HepG2 (cell line): ENCODE results near the gene AGTRAP. TPM values are rescaled to one million over a fixed set of nuclear protein-coding genes. Genes with fewer than 3 reads are reported as not detected.

Source experiments
- ATAC-seq: fragments of 200-7000 bp; cut with Tn5 transposase; 3 replicates; pipeline ENCODE4 v1.9.1; 2020; ENCODE audit warnings: mild to moderate bottlenecking, moderate library complexity
- BruUV-seq: library from RNA; stranded (reverse); fragments of 400-500 nt; replicated peaks from 2 replicates; lab custom pipeline; 2021; lab: Mats Ljungman, UMichigan
- CTCF ChIA-PET: fragments of 300-600 bp; formaldehyde crosslinking; extraction: SDS; loops from one replicate; lab custom pipeline; 2021; ENCODE audit warnings: low total read pairs, inconsistent platforms, low intra/inter-chr PET ratio; lab: Yijun Ruan, JAX
- POLR2A ChIA-PET: fragments of 350-600 bp; sonication (Branson Sonifier 250); formaldehyde crosslinking; loops from one replicate; lab custom pipeline; 2020; ENCODE audit warnings: antibody characterized with exemption, inconsistent platforms; lab: Yijun Ruan, JAX
- DNase-seq: peaks from one replicate; pipeline ENCODE4 v3.0.0-alpha.2; 2015; ENCODE audit warnings: low spot score
- FAIRE-seq: peaks from 3 replicates; lab custom pipeline; 2011; peaks lifted over from hg19 to GRCh38; lab: Jason Lieb, UNC
- H2AFZ ChIP-seq: one replicate; pipeline ENCODE4 v1.6.1; 2011; ENCODE audit warnings: low read length, inconsistent platforms
- H3K27ac ChIP-seq: fragments of 300-600 bp; 3 replicates; pipeline ENCODE4 v1.8.0; 2011; ENCODE audit warnings: mixed run types, mild to moderate bottlenecking, mixed read lengths, low read length, inconsistent platforms; ENCODE audit not compliant: insufficient read depth; ENCODE audit errors: extremely low read length
- H3K27me3 ChIP-seq, 2 experiments: fragments of 200-600 bp in 1 of 2; 2 replicates in 1 of 2; 3 replicates in 1 of 2; pipeline versions ENCODE4 v1.6.0 to v1.8.0; 2011; ENCODE audit warnings: low read length in 2 of 2, mild to moderate bottlenecking in 2 of 2, moderate library complexity in 2 of 2, inconsistent platforms in 1 of 2; ENCODE audit not compliant: insufficient read depth in 2 of 2, control insufficient read depth in 1 of 2
- H3K36me3 ChIP-seq, 2 experiments: fragments of 200-600 bp in 1 of 2; replicated peaks in 1 of 2; 2 replicates in 1 of 2; 3 replicates in 1 of 2; pipeline versions ENCODE4 v1.5.1 to v1.8.0; 2011; ENCODE audit warnings: low read length in 2 of 2, inconsistent platforms in 1 of 2; ENCODE audit not compliant: insufficient read depth in 2 of 2, control insufficient read depth in 1 of 2
- H3K4me1 ChIP-seq: 2 replicates; pipeline ENCODE4 v1.5.1; 2012; ENCODE audit warnings: low read length, inconsistent platforms; ENCODE audit not compliant: insufficient read depth
- H3K4me2 ChIP-seq: 2 replicates; pipeline ENCODE4 v1.6.0; 2011; ENCODE audit warnings: low read depth, low read length, inconsistent platforms
- H3K4me3 ChIP-seq, 3 experiments: fragments of 200-600 bp in 1 of 3; sonication (generic), shearing (Covaris generic) in 1 of 3; replicated peaks in 1 of 3; 2 replicates each; pipeline ENCODE4 v1.5.1; 2011 to 2016; ENCODE audit warnings: low read length in 3 of 3, inconsistent platforms in 2 of 3, low read depth in 2 of 3, mild to moderate bottlenecking in 2 of 3, control low read depth in 1 of 3, mixed read lengths in 1 of 3; ENCODE audit not compliant: insufficient read depth in 1 of 3
- H3K79me2 ChIP-seq: one replicate; pipeline ENCODE4 v1.6.1; 2011; ENCODE audit warnings: low read length, inconsistent platforms; ENCODE audit not compliant: insufficient read depth
- H3K9ac ChIP-seq: 2 replicates; pipeline ENCODE4 v1.6.0; 2011; ENCODE audit warnings: mild to moderate bottlenecking, low read depth, low read length, inconsistent platforms; ENCODE audit not compliant: insufficient read depth
- H3K9me3 ChIP-seq: 2 replicates; pipeline ENCODE4 v1.5.1; 2012; ENCODE audit warnings: mild to moderate bottlenecking, low read length
- H4K20me1 ChIP-seq: 2 replicates; pipeline ENCODE4 v1.6.0; 2011; ENCODE audit warnings: inconsistent platforms, mild to moderate bottlenecking, low read length, moderate library complexity; ENCODE audit not compliant: insufficient read depth
- ARID3A ChIP-seq: IDR thresholded peaks from 2 replicates; pipeline ENCODE4 v1.6.1; 2012; ENCODE audit warnings: low read depth, low read length, improper control_type of control experiment
- CEBPB ChIP-seq: IDR thresholded peaks from 2 replicates; pipeline ENCODE4 v1.6.1; 2011; ENCODE audit warnings: low read depth, low read length, improper control_type of control experiment, borderline replicate concordance
- FOXK2 ChIP-seq: fragments of 450-650 bp; IDR thresholded peaks from 2 replicates; pipeline ENCODE4 v1.6.1; 2016
- MAF1 ChIP-seq: sonication (generic); formaldehyde crosslinking; IDR thresholded peaks from 2 replicates; pipeline ENCODE4 v1.5.0; 2020; ENCODE audit warnings: missing genetic modification reagents, borderline replicate concordance
- MLLT10 ChIP-seq: sonication (generic); formaldehyde crosslinking; IDR thresholded peaks from 2 replicates; pipeline ENCODE4 v1.4.0; 2020; ENCODE audit warnings: missing genetic modification reagents
- RNF2 ChIP-seq: fragments of 450-650 bp; conservative IDR thresholded peaks from 2 replicates; pipeline ENCODE4 v1.6.1; 2016; ENCODE audit warnings: low read depth
- SMC3 ChIP-seq: IDR thresholded peaks from 2 replicates; pipeline ENCODE4 v1.6.1; 2011; ENCODE audit warnings: low read length, improper control_type of control experiment
- TBL1XR1 ChIP-seq: fragments of 150-350 bp; IDR thresholded peaks from 2 replicates; pipeline ENCODE4 v1.6.1; 2014; ENCODE audit warnings: borderline replicate concordance, low read length; ENCODE audit not compliant: partially characterized antibody
- ZMYM2 ChIP-seq: sonication (generic); formaldehyde crosslinking; IDR thresholded peaks from 2 replicates; pipeline ENCODE4 v1.8.0; 2022; ENCODE audit warnings: mild to moderate bottlenecking, missing genetic modification reagents
- ZMYM4 ChIP-seq: sonication (generic); formaldehyde crosslinking; IDR thresholded peaks from 2 replicates; pipeline ENCODE4 v1.8.1; 2023; ENCODE audit warnings: mild to moderate bottlenecking, missing genetic modification reagents
- ZNF225 ChIP-seq: sonication (generic); formaldehyde crosslinking; IDR thresholded peaks from 2 replicates; pipeline ENCODE4 v1.4.0; 2020; ENCODE audit warnings: mild to moderate bottlenecking, missing genetic modification reagents
- ZNF329 ChIP-seq: sonication (generic); formaldehyde crosslinking; IDR thresholded peaks from 2 replicates; pipeline ENCODE4 v1.9.0; 2021; ENCODE audit warnings: low read depth, mild to moderate bottlenecking, missing genetic modification reagents
- ZNF543 ChIP-seq: sonication (generic); formaldehyde crosslinking; IDR thresholded peaks from 2 replicates; pipeline ENCODE4 v1.4.0; 2020; ENCODE audit warnings: mild to moderate bottlenecking, missing genetic modification reagents
- ZSCAN31 ChIP-seq: sonication (generic); formaldehyde crosslinking; IDR thresholded peaks from 2 replicates; pipeline ENCODE4 v1.5.0; 2020; ENCODE audit warnings: low read depth, mild to moderate bottlenecking, missing genetic modification reagents
- WGBS: methylation state at CpG from one replicate; pipeline ENCODE4 v1.1.6; 2017; ENCODE audit warnings: low lambda C conversion rate; 5-methylcytosine and 5-hydroxymethylcytosine counted together
- in situ Hi-C: cut with HindIII; loops from 2 replicates; pipeline ENCODE4 v1.10.0; 2017; ENCODE audit warnings: low pct_unique_long_range_greater_than_20kb; ENCODE audit not compliant: extremely low pct_ligation_motif_present
- intact Hi-C: fragments of 100-400 bp; cut with micrococcal nuclease; formaldehyde crosslinking; loops from one replicate; pipeline ENCODE4 v1.10.0; 2022; ENCODE audit not compliant: unreplicated experiment
- polyA plus RNA-seq, 8 experiments: library from polyadenylated mRNA; depleted of rRNA in 3 of 8; stranded (reverse) in 7 of 8; unstranded in 1 of 8; fragments of >200 nt; fragmentation: Illumina TruSeq in 4 of 8; extraction: Trizol in 4 of 8; gene quantifications; 2 replicates each; pipeline versions ENCODE4 v1.2.1 to v1.2.3, GENCODE V29; 2011 to 2016; ENCODE audit warnings: low read depth in 4 of 8, missing spikeins in 1 of 8, mixed read lengths in 1 of 8; ENCODE audit not compliant: insufficient read depth in 1 of 8
- total RNA-seq, 5 experiments: library from RNA; depleted of rRNA; stranded (reverse); fragments of >200 nt; fragmentation: Illumina TruSeq; extraction: Trizol; gene quantifications; 2 replicates each; pipeline ENCODE4 v1.2.3, GENCODE V29; 2016; ENCODE audit warnings: low read depth in 1 of 5
- TF ChIP-seq, protein P1 (sequence below): sonication (generic); formaldehyde crosslinking; IDR thresholded peaks from 2 replicates; pipeline ENCODE4 v1.5.0; 2020; ENCODE audit warnings: missing genetic modification reagents
- TF ChIP-seq, protein P2 (sequence below): sonication (generic); formaldehyde crosslinking; IDR thresholded peaks from 2 replicates; pipeline ENCODE4 v1.5.1; 2020; ENCODE audit warnings: mild to moderate bottlenecking, missing genetic modification reagents, borderline replicate concordance

The AGTRAP gene
- total and polyA plus RNA-seq, 2 of the 13 experiments (the other 11 are each of a cell fraction or from before 2014, with no cell fraction given) = 28.3 to 32.0 TPM

GRCh38 chr1:11786168-11786567, 50.2 kb downstream of the AGTRAP start:
- TF ChIP-seq ZMYM4 (CRISPR knock-in tag) (no peak), CEBPB (no peak), ZSCAN31 (CRISPR knock-in tag) (no peak), ZNF543 (CRISPR knock-in tag) (no peak), MLLT10 (CRISPR knock-in tag) (no peak), ZMYM2 (CRISPR knock-in tag) (no peak), ARID3A (no peak), ZNF225 (no peak), FOXK2 (no peak), RNF2 (no peak), ZNF329 (CRISPR knock-in tag) (no peak), MAF1 (CRISPR knock-in tag) (no peak), SMC3 (no peak), TBL1XR1 (no peak)
- TF ChIP-seq, protein P1, sequence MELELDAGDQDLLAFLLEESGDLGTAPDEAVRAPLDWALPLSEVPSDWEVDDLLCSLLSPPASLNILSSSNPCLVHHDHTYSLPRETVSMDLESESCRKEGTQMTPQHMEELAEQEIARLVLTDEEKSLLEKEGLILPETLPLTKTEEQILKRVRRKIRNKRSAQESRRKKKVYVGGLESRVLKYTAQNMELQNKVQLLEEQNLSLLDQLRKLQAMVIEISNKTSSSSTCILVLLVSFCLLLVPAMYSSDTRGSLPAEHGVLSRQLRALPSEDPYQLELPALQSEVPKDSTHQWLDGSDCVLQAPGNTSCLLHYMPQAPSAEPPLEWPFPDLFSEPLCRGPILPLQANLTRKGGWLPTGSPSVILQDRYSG (CRISPR knock-in tag) = no peak
- TF ChIP-seq, protein P2, sequence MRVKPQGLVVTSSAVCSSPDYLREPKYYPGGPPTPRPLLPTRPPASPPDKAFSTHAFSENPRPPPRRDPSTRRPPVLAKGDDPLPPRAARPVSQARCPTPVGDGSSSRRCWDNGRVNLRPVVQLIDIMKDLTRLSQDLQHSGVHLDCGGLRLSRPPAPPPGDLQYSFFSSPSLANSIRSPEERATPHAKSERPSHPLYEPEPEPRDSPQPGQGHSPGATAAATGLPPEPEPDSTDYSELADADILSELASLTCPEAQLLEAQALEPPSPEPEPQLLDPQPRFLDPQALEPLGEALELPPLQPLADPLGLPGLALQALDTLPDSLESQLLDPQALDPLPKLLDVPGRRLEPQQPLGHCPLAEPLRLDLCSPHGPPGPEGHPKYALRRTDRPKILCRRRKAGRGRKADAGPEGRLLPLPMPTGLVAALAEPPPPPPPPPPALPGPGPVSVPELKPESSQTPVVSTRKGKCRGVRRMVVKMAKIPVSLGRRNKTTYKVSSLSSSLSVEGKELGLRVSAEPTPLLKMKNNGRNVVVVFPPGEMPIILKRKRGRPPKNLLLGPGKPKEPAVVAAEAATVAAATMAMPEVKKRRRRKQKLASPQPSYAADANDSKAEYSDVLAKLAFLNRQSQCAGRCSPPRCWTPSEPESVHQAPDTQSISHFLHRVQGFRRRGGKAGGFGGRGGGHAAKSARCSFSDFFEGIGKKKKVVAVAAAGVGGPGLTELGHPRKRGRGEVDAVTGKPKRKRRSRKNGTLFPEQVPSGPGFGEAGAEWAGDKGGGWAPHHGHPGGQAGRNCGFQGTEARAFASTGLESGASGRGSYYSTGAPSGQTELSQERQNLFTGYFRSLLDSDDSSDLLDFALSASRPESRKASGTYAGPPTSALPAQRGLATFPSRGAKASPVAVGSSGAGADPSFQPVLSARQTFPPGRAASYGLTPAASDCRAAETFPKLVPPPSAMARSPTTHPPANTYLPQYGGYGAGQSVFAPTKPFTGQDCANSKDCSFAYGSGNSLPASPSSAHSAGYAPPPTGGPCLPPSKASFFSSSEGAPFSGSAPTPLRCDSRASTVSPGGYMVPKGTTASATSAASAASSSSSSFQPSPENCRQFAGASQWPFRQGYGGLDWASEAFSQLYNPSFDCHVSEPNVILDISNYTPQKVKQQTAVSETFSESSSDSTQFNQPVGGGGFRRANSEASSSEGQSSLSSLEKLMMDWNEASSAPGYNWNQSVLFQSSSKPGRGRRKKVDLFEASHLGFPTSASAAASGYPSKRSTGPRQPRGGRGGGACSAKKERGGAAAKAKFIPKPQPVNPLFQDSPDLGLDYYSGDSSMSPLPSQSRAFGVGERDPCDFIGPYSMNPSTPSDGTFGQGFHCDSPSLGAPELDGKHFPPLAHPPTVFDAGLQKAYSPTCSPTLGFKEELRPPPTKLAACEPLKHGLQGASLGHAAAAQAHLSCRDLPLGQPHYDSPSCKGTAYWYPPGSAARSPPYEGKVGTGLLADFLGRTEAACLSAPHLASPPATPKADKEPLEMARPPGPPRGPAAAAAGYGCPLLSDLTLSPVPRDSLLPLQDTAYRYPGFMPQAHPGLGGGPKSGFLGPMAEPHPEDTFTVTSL = no peak
- Histone ChIP-seq H3K27ac (no peak overlapping the region), H3K4me3 (no peak overlapping the region), H3K9me3 (no peaks in the 10 kb centered on the region), H3K27me3 (peaks cover 1 to 5% of the 10 kb centered on the region in 2 experiments; a peak in 2 of 5 replicates), H4K20me1 (no peaks in the 10 kb centered on the region), H3K9ac (no peak overlapping the region), H3K36me3 (no peaks in the 10 kb centered on the region), H2AFZ (no peak overlapping the region), H3K4me1 (peaks cover 40% of the 10 kb centered on the region), H3K79me2 (no peaks in the 10 kb centered on the region), H3K4me2 (no peak overlapping the region)
- WGBS = 34% methylated on average over 5 of the region's 5 CpGs
- intact Hi-C loops = no loop called here
- in situ Hi-C loops = no loop called here
- no TSS peak for BruUV-seq
- ATAC-seq = no peak
- FAIRE-seq = no peak
- POLR2A ChIA-PET = interaction anchor here (1.5 kb wide), 1 partner anchor 19 kb away, joined by 3 read pairs; no protein-coding TSS in a partner anchor
- no peak for DNase-seq
- CTCF ChIA-PET = interaction anchor here (1.5 kb wide), 1 partner anchor 24 kb away, joined by 4 read pairs; the partner anchor contains the start of gene C1orf167
